Transverse colon (tissue), 4 donors: ENCODE measurements around the gene CNTNAP2.

Source experiments
- CTCF ChIP-seq, 5 experiments: fragments of 200-600 bp in 3 of 5; fragments of 450-650 bp in 2 of 5; sonication (generic) in 3 of 5; IDR thresholded peaks; 1 replicate in 2 of 5; 2 replicates in 3 of 5; pipeline ENCODE4 v1.5.1; 2016 to 2017; ENCODE audit warnings: antibody characterized with exemption in 5 of 5, inconsistent platforms in 3 of 5, mild to moderate bottlenecking in 2 of 5, moderate library complexity in 1 of 5
- EP300 ChIP-seq: sonication (generic); formaldehyde crosslinking; IDR thresholded peaks from one replicate; pipeline ENCODE4 v1.6.1; 2017; ENCODE audit warnings: antibody characterized with exemption, low read depth
- POLR2AphosphoS5 ChIP-seq, 3 donors: sonication (generic); formaldehyde crosslinking; IDR thresholded peaks; one replicate each; pipeline ENCODE4 v1.6.1; 2016; ENCODE audit warnings: antibody characterized with exemption in 3 of 3

GRCh38 chr7:147443942-147444341 lies 1327.3 kb downstream of the CNTNAP2 start:
- TF ChIP-seq CTCF (IDR thresholded peaks at IDR 0.05) (no peak), EP300 (no peak), POLR2AphosphoS5 (IDR thresholded peaks at IDR 0.05) (no peak)
